Fibroblast of pulmonary artery (primary cell): ENCODE measurements around the gene PRUNE1.

Source experiments
- DNase-seq: peaks from one replicate; pipeline ENCODE4 v3.0.0-alpha.2; 2010; ENCODE audit warnings: low read depth
- H3K4me3 ChIP-seq: replicated peaks from 2 replicates; pipeline ENCODE4 v1.5.1; 2011; ENCODE audit warnings: low read depth, mild to moderate bottlenecking, control low read depth, low read length, moderate library complexity
- TF ChIP-seq, protein P1 (sequence below): IDR thresholded peaks from 2 replicates; pipeline ENCODE4 v1.5.1; 2011; ENCODE audit warnings: mild to moderate bottlenecking, control low read depth, low read length, inconsistent platforms; ENCODE audit errors: missing control alignments

Gene PRUNE1

DNA sequence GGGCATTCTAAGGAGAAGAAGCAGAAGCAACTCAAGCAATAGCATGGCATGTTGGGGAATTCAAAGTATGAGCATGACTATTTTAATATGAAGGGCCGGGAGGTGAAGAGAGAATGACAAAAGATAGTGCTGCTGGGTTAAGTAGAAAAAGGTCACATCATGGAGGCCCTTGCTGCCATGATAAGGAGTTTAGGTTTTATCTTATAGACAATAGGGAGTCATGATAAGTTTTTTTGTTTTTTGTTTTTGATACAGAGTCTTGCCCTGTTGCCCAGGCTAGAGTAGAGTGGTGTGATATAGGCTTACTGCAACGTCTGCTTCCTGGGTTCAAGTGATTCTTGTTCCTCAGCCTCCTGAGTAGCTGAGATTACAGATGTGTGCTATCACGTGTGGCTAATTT, 31.3 kb downstream of the PRUNE1 start:
- no peak for DNase-seq
- TF ChIP-seq, protein P1, sequence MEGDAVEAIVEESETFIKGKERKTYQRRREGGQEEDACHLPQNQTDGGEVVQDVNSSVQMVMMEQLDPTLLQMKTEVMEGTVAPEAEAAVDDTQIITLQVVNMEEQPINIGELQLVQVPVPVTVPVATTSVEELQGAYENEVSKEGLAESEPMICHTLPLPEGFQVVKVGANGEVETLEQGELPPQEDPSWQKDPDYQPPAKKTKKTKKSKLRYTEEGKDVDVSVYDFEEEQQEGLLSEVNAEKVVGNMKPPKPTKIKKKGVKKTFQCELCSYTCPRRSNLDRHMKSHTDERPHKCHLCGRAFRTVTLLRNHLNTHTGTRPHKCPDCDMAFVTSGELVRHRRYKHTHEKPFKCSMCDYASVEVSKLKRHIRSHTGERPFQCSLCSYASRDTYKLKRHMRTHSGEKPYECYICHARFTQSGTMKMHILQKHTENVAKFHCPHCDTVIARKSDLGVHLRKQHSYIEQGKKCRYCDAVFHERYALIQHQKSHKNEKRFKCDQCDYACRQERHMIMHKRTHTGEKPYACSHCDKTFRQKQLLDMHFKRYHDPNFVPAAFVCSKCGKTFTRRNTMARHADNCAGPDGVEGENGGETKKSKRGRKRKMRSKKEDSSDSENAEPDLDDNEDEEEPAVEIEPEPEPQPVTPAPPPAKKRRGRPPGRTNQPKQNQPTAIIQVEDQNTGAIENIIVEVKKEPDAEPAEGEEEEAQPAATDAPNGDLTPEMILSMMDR = no peak
- H3K4me3 ChIP-seq = no peak overlapping the region

DNA sequence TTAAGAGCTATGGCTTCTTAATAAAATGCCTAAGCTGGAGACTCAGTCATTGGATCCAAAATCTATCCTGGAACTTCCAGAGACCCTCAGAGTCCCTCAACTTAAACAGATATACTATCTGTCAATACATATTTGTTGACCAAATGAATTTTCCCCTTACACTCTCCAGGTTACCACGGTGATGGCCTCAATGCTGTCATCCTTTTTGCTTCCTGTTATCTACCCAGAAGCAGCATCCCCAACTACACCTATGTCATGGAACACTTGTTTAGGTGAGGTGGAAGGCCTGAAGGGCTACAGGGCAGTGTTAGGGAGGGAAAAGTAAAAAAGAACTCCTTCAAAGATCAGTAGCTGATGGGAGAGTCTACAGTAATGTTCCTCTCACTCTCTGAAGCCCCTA, 34.9 kb downstream of the PRUNE1 start:
- H3K4me3 ChIP-seq = no peak overlapping the region
- no peak for DNase-seq
- TF ChIP-seq, protein P1 = no peak

DNA sequence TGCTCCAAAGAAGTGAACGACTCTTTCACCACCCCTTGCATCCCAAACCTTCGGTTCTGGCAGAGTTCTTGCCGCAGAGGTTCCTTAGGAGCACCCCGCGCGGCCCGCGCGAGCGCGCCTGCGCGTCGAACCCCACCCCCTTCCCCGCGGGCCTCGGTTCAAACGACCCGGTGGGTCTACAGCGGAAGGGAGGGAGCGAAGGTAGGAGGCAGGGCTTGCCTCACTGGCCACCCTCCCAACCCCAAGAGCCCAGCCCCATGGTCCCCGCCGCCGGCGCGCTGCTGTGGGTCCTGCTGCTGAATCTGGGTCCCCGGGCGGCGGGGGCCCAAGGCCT, 39.3 kb downstream of the PRUNE1 start, which contains the start of gene C1orf56:
Gene C1orf56, plus strand, starts transcription at position 161 of the 334 bp plus-strand sequence. Its CDS starts 97 bp downstream, at position 258.
- TF ChIP-seq, protein P1 = no peak
- DNase-seq = peak; percentile 59

DNA sequence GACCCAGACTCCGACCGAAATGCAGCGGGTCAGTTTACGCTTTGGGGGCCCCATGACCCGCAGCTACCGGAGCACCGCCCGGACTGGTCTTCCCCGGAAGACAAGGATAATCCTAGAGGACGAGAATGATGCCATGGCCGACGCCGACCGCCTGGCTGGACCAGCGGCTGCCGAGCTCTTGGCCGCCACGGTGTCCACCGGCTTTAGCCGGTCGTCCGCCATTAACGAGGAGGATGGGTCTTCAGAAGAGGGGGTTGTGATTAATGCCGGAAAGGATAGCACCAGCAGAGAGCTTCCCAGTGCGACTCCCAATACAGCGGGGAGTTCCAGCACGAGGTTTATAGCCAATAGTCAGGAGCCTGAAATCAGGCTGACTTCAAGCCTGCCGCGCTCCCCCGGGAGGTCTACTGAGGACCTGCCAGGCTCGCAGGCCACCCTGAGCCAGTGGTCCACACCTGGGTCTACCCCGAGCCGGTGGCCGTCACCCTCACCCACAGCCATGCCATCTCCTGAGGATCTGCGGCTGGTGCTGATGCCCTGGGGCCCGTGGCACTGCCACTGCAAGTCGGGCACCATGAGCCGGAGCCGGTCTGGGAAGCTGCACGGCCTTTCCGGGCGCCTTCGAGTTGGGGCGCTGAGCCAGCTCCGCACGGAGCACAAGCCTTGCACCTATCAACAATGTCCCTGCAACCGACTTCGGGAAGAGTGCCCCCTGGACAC, 39.8 kb downstream of the PRUNE1 start:
- TF ChIP-seq, protein P1 = peak; percentile 56
- peak; percentile 72 for DNase-seq
- peak overlapping the region; percentile 72 for H3K4me3 ChIP-seq

More for the DNA sequence above, 39.3 kb downstream of the PRUNE1 start, which contains the start of gene C1orf56:
- peak within 1 kb of the TSS; percentile 72 for H3K4me3 ChIP-seq

DNA sequence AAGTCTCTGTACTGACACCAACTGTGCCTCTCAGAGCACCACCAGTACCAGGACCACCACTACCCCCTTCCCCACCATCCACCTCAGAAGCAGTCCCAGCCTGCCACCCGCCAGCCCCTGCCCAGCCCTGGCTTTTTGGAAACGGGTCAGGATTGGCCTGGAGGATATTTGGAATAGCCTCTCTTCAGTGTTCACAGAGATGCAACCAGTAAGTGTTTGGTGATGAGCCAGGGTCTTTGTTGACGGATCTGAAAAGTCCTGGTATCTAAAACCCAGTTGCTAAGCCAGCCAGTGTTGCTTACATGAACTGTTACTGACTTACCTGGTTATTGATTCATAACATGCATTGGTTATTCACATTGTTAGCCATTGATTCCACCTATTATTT, 40.4 kb downstream of the PRUNE1 start:
- no peak for DNase-seq
- TF ChIP-seq, protein P1 = no peak
- H3K4me3 ChIP-seq = peak overlapping the region; percentile 72

DNA sequence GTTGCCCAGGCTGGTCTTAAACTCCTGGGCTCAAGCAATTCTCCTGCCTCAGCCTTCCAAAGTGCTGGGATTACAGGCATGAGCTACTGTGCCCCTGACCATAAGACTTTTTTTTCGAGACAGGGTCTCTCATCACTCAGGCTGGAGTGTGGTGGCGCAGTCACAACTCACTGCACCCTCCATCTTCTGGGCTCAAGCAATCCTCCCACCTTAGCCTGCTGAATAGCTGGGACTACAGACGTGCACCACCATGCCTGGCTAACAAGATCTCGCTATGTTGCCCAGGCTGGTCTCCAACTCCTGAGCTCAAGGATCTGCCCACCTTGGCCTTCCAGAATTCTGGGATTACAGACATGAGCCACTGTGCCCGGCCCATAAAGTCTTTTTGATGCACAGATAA, 41.2 kb downstream of the PRUNE1 start:
- no peak for DNase-seq
- no peak overlapping the region for H3K4me3 ChIP-seq
- TF ChIP-seq, protein P1 = no peak
